HL-60 (cell line): ENCODE measurements around the gene KIF1B.

Experiments used
- GABPA ChIP-seq: IDR thresholded peaks from 2 replicates; pipeline ENCODE4 v1.6.1; 2012; ENCODE audit warnings: low read depth
- POLR2AphosphoS5 ChIP-seq: IDR thresholded peaks from 2 replicates; pipeline ENCODE4 v1.6.1; 2012; ENCODE audit warnings: low read depth
- SPI1 ChIP-seq: IDR thresholded peaks from 2 replicates; pipeline ENCODE4 v1.6.1; 2012; ENCODE audit warnings: low read depth, mild to moderate bottlenecking, borderline replicate concordance
- TF ChIP-seq, protein P1 (sequence below): IDR thresholded peaks from one replicate; pipeline ENCODE4 v1.5.1; 2011; ENCODE audit warnings: low read length, control low read depth, inconsistent platforms; ENCODE audit not compliant: insufficient read depth
- TF ChIP-seq, protein P2 (sequence below): IDR thresholded peaks from 2 replicates; pipeline ENCODE4 v1.6.1; 2012; ENCODE audit warnings: low read depth; ENCODE audit not compliant: insufficient replicate concordance

DNA sequence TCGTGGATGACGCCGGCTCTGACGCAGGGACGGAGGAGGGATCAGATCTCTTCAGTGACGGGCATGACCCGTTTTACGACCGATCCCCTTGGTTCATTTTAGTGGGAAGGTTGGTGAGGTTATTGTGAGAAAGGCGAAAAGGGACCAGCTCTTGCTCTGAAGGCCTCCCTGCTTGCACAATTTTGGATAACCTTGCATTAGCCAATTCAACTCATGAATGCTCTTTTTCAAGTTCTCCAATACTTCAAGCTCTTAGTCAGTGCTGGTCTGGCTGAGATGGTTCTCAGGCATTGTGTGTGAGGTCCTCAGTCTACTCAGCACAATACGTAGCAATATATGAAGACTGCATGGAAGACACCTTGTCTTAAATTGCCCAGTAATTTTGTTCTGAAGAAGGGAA lies 115.9 kb downstream of the KIF1B start:
- TF ChIP-seq, protein P1, sequence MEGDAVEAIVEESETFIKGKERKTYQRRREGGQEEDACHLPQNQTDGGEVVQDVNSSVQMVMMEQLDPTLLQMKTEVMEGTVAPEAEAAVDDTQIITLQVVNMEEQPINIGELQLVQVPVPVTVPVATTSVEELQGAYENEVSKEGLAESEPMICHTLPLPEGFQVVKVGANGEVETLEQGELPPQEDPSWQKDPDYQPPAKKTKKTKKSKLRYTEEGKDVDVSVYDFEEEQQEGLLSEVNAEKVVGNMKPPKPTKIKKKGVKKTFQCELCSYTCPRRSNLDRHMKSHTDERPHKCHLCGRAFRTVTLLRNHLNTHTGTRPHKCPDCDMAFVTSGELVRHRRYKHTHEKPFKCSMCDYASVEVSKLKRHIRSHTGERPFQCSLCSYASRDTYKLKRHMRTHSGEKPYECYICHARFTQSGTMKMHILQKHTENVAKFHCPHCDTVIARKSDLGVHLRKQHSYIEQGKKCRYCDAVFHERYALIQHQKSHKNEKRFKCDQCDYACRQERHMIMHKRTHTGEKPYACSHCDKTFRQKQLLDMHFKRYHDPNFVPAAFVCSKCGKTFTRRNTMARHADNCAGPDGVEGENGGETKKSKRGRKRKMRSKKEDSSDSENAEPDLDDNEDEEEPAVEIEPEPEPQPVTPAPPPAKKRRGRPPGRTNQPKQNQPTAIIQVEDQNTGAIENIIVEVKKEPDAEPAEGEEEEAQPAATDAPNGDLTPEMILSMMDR = no peak
- TF ChIP-seq POLR2AphosphoS5 = no peak
- no peak for TF ChIP-seq GABPA
- TF ChIP-seq, protein P2, sequence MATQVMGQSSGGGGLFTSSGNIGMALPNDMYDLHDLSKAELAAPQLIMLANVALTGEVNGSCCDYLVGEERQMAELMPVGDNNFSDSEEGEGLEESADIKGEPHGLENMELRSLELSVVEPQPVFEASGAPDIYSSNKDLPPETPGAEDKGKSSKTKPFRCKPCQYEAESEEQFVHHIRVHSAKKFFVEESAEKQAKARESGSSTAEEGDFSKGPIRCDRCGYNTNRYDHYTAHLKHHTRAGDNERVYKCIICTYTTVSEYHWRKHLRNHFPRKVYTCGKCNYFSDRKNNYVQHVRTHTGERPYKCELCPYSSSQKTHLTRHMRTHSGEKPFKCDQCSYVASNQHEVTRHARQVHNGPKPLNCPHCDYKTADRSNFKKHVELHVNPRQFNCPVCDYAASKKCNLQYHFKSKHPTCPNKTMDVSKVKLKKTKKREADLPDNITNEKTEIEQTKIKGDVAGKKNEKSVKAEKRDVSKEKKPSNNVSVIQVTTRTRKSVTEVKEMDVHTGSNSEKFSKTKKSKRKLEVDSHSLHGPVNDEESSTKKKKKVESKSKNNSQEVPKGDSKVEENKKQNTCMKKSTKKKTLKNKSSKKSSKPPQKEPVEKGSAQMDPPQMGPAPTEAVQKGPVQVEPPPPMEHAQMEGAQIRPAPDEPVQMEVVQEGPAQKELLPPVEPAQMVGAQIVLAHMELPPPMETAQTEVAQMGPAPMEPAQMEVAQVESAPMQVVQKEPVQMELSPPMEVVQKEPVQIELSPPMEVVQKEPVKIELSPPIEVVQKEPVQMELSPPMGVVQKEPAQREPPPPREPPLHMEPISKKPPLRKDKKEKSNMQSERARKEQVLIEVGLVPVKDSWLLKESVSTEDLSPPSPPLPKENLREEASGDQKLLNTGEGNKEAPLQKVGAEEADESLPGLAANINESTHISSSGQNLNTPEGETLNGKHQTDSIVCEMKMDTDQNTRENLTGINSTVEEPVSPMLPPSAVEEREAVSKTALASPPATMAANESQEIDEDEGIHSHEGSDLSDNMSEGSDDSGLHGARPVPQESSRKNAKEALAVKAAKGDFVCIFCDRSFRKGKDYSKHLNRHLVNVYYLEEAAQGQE = no peak
- no peak for TF ChIP-seq SPI1
